HepG2 (cell line): ENCODE measurements around the gene UHMK1.

Source experiments
- ARID2 ChIP-seq: sonication (generic); formaldehyde crosslinking; IDR thresholded peaks from 2 replicates; pipeline ENCODE4 v1.8.1; 2022; ENCODE audit warnings: mild to moderate bottlenecking, missing genetic modification reagents, borderline replicate concordance
- ATF2 ChIP-seq: sonication (generic); formaldehyde crosslinking; IDR thresholded peaks from 2 replicates; pipeline ENCODE4 v1.4.0; 2020; ENCODE audit warnings: missing genetic modification reagents
- CTCF ChIP-seq: sonication (generic); formaldehyde crosslinking; IDR thresholded peaks from 2 replicates; pipeline ENCODE4 v1.5.0; 2020; ENCODE audit warnings: mild to moderate bottlenecking, missing genetic modification reagents, moderate library complexity
- MYC ChIP-seq: sonication (generic); formaldehyde crosslinking; IDR thresholded peaks from 2 replicates; pipeline ENCODE4 v1.9.0; 2021; ENCODE audit warnings: missing genetic modification reagents, borderline replicate concordance
- TBP ChIP-seq: sonication (generic); formaldehyde crosslinking; IDR thresholded peaks from 2 replicates; pipeline ENCODE4 v1.5.0; 2020; ENCODE audit warnings: missing genetic modification reagents
- ZBTB7A ChIP-seq: sonication (generic); formaldehyde crosslinking; IDR thresholded peaks from 2 replicates; pipeline ENCODE4 v1.8.0; 2022; ENCODE audit warnings: mild to moderate bottlenecking, missing genetic modification reagents

- TF ChIP-seq ARID2 (CRISPR knock-in tag) (no peak), CTCF (CRISPR knock-in tag) (no peak), MYC (no peak), ZBTB7A (CRISPR knock-in tag) (no peak), TBP (CRISPR knock-in tag) (no peak), ATF2 (CRISPR knock-in tag) (no peak)
Measured at GRCh38 chr1:162475089-162475488, 22.5 kb upstream of the UHMK1 start.
